A673 (cell line): Measurements from ENCODE around the gene STOML1. TPM values are rescaled to one million over a fixed set of nuclear protein-coding genes. Genes with fewer than 3 reads are reported as not detected.

Source experiments
- BruUV-seq: library from RNA; stranded (reverse); fragments of 400-500 nt; replicated peaks from 2 replicates; lab custom pipeline; 2021; lab: Mats Ljungman, UMichigan
- CTCF ChIA-PET: fragments of 300-600 bp; sonication (Branson Sonifier 250); formaldehyde crosslinking; loops from one replicate; lab custom pipeline; 2022; ENCODE audit warnings: antibody characterized with exemption; lab: Charles Lee
- POLR2A ChIA-PET: fragments of 300-600 bp; sonication (Branson Sonifier 250); formaldehyde crosslinking; loops from one replicate; lab custom pipeline; 2022; ENCODE audit warnings: antibody characterized with exemption; ENCODE audit not compliant: low non-redundant PET; lab: Charles Lee
- DNase-seq: peaks from one replicate; pipeline ENCODE4 v3.0.0-alpha.2; 2015; ENCODE audit warnings: low spot score
- H3K27ac ChIP-seq: fragments of 200-600 bp; sonication (generic); 2 replicates; pipeline ENCODE4 v1.5.1; 2016; ENCODE audit warnings: mixed run types, low read depth, mild to moderate bottlenecking, mixed read lengths, antibody characterized with exemption, low read length; ENCODE audit not compliant: poor library complexity, severe bottlenecking
- H3K27me3 ChIP-seq: fragments of 200-600 bp; sonication (generic); replicated peaks from 2 replicates; pipeline ENCODE4 v1.6.1; 2017; ENCODE audit warnings: mixed run types, low read depth, mild to moderate bottlenecking, mixed read lengths, antibody characterized with exemption, low read length; ENCODE audit not compliant: insufficient read depth, poor library complexity
- H3K36me3 ChIP-seq: fragments of 200-600 bp; sonication (generic); 2 replicates; pipeline ENCODE4 v1.6.1; 2016; ENCODE audit warnings: mixed run types, mild to moderate bottlenecking, mixed read lengths, antibody characterized with exemption, low read length; ENCODE audit not compliant: insufficient read depth, poor library complexity, severe bottlenecking
- H3K4me1 ChIP-seq: fragments of 200-600 bp; sonication (generic); 2 replicates; pipeline ENCODE4 v1.6.1; 2017; ENCODE audit warnings: mixed run types, mild to moderate bottlenecking, mixed read lengths, antibody characterized with exemption, low read length; ENCODE audit not compliant: insufficient read depth, poor library complexity, severe bottlenecking
- H3K4me3 ChIP-seq: fragments of 200-600 bp; sonication (generic); 2 replicates; pipeline ENCODE4 v1.5.1; 2016; ENCODE audit warnings: low read depth, mixed run types, mild to moderate bottlenecking, mixed read lengths, low read length; ENCODE audit not compliant: poor library complexity, severe bottlenecking
- H3K9me3 ChIP-seq: fragments of 200-600 bp; sonication (generic); 2 replicates; pipeline ENCODE4 v1.6.1; 2016; ENCODE audit warnings: mixed run types, low read depth, mild to moderate bottlenecking, mixed read lengths, antibody characterized with exemption, low read length; ENCODE audit not compliant: poor library complexity, severe bottlenecking
- CTCF ChIP-seq: fragments of 300-800, 200-600 bp; sonication (generic); conservative IDR thresholded peaks from 2 replicates; pipeline ENCODE4 v1.5.1; 2017; ENCODE audit warnings: low read depth, mild to moderate bottlenecking, antibody characterized with exemption, low read length, moderate library complexity, mixed read lengths
- EZH2 ChIP-seq: fragments of 200-600 bp; sonication (generic); IDR thresholded peaks from 2 replicates; pipeline ENCODE4 v1.6.1; 2017; ENCODE audit warnings: borderline replicate concordance, low read depth, mild to moderate bottlenecking, mixed read lengths, antibody characterized with exemption, low read length; ENCODE audit not compliant: poor library complexity, severe bottlenecking
- intact Hi-C: fragments of 100-400 bp; cut with micrococcal nuclease; formaldehyde crosslinking; loops from one replicate; pipeline ENCODE4 v1.10.0; 2022; ENCODE audit not compliant: unreplicated experiment
- total RNA-seq: library from RNA; stranded (reverse); gene quantifications from 2 replicates; pipeline ENCODE4 v1.2.3, GENCODE V29; 2021

STOML1 gene
- total RNA-seq, 1 experiment from 2014 or later: 7.3 TPM

GRCh38 chr15:73941871-73942635 lies 50.0 kb downstream of the STOML1 start:
- POLR2A ChIA-PET: no interaction called here

GRCh38 chr15:73941449-73941848 lies 50.6 kb downstream of the STOML1 start:
- Histone ChIP-seq H3K4me3 (no peak overlapping the region), H3K27ac (peak overlapping the region; percentile 35), H3K4me1 (peaks cover 31% of the 10 kb centered on the region), H3K9me3 (no peaks in the 10 kb centered on the region), H3K36me3 (peaks cover 2% of the 10 kb centered on the region), H3K27me3 (no peaks in the 10 kb centered on the region)
- intact Hi-C loops: no loop called here
- ChIA-PET CTCF (interaction anchor here (1.8 kb wide), 1 partner anchor 14 kb away, joined by 6 read pairs; no protein-coding TSS in a partner anchor), POLR2A (no interaction called here)
- no TSS peak for BruUV-seq
- TF ChIP-seq CTCF (no peak), EZH2 (no peak)
- DNase-seq: no peak

More at GRCh38 chr15:73941871-73942635, 50.0 kb downstream of the STOML1 start:
- intact Hi-C loops: no loop called here
- peaks cover 5% of the 10 kb centered on the region for H3K36me3 ChIP-seq
- H3K9me3 ChIP-seq: no peaks in the 10 kb centered on the region
- no TSS peak for BruUV-seq
- H3K27ac ChIP-seq: no peak overlapping the region
- H3K27me3 ChIP-seq: no peaks in the 10 kb centered on the region
- DNase-seq: no peak
- peaks cover 26% of the 10 kb centered on the region for H3K4me1 ChIP-seq
- CTCF ChIA-PET: no interaction called here
- TF ChIP-seq CTCF: no peak
- TF ChIP-seq EZH2: no peak
- H3K4me3 ChIP-seq: no peak overlapping the region

- no peak for TF ChIP-seq EZH2
- no peak for TF ChIP-seq CTCF
- intact Hi-C loops: no loop called here
- BruUV-seq: no TSS peak
- Histone ChIP-seq H3K27ac (peak overlapping the region; percentile 35), H3K4me1 (peaks cover 35% of the 10 kb centered on the region), H3K9me3 (no peaks in the 10 kb centered on the region), H3K4me3 (no peak overlapping the region), H3K27me3 (no peaks in the 10 kb centered on the region), H3K36me3 (no peaks in the 10 kb centered on the region)
- POLR2A ChIA-PET: no interaction called here
- CTCF ChIA-PET: interaction anchor here (1.8 kb wide), 1 partner anchor 13 kb away, joined by 6 read pairs; no protein-coding TSS in a partner anchor
- DNase-seq: peak; percentile 48
Measured at GRCh38 chr15:73941044-73941443, 51.1 kb downstream of the STOML1 start.
